ENCODE measurements around the gene HS6ST3.

DNA sequence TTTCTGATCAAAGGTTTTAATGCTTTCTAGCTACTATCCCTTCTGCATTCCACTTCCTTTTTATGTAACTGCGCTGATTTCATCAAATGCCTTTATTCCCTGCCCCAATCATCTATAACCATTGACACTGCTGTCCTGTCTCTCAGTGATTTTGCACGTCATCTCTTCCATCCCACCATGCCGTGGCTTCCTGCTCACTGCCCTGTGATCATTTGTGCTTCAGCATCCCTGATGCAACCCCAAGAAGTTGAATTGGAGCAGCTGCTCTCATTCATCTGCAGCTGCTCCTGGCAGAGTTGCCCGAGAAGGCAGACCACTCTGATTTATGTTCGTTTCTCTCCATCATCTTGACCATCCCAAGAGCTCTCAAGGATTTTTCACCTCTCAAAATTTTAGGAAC lies 112.4 kb downstream of the HS6ST3 start:
- TF ChIP-seq POLR2A (IDR thresholded peaks at IDR 0.05) (no peak), CTCF (IDR thresholded peaks at IDR 0.05) (no peak)

Data from adrenal gland (tissue), 5 donors.